ENCODE data around the gene ECEL1.
"Not testable (repeated sequence)": the region's sequence is repeated elsewhere in the genome, so short reads cannot be mapped to it uniquely, and the experiment has no call there.

The ECEL1 gene

GRCh38 chr2:232434563-232435374 is 52.9 kb downstream of the ECEL1 start:
- no peak overlapping the region for H3K4me3 ChIP-seq (ENCODE audit: low read depth, low read length)
- in situ Hi-C loops (cut with HindIII; ENCODE audit: low sequenced_read_pairs): no loop called here
- DNase-seq (ENCODE audit: low read depth, low spot score): no peak
- no peak for TF ChIP-seq CTCF (IDR thresholded peaks at IDR 0.05; ENCODE audit: low read depth, low read length)

GRCh38 chr2:232434091-232434490 is 53.5 kb downstream of the ECEL1 start:
- DNase-seq (ENCODE audit: low read depth, low spot score): no peak
- in situ Hi-C loops (cut with HindIII; ENCODE audit: low sequenced_read_pairs): no loop called here
- TF ChIP-seq CTCF (IDR thresholded peaks at IDR 0.05; ENCODE audit: low read depth, low read length): no peak
- H3K4me3 ChIP-seq (ENCODE audit: low read depth, low read length): no peak overlapping the region

- DNase-seq (ENCODE audit: low read depth, low spot score); in situ Hi-C loops (cut with HindIII; ENCODE audit: low sequenced_read_pairs): not testable (repeated sequence)
These were observed 54.0 kb downstream of the ECEL1 start for GRCh38 chr2:232433622-232434021.

GRCh38 chr2:232432598-232433184 is 54.9 kb downstream of the ECEL1 start:
- no peak for TF ChIP-seq CTCF (IDR thresholded peaks at IDR 0.05; ENCODE audit: low read depth, low read length)
- DNase-seq (ENCODE audit: low read depth, low spot score): no peak
- in situ Hi-C loops (cut with HindIII; ENCODE audit: low sequenced_read_pairs): no loop called here

More at GRCh38 chr2:232433622-232434021, 54.0 kb downstream of the ECEL1 start:
- H3K4me3 ChIP-seq (ENCODE audit: low read depth, low read length): not testable (repeated sequence)

GRCh38 chr2:232431705-232432590 is 55.7 kb downstream of the ECEL1 start:
- DNase-seq (ENCODE audit: low read depth, low spot score): no peak
- in situ Hi-C loops (cut with HindIII; ENCODE audit: low sequenced_read_pairs): no loop called here
- no peak overlapping the region for H3K4me3 ChIP-seq (ENCODE audit: low read depth, low read length)
- TF ChIP-seq CTCF (IDR thresholded peaks at IDR 0.05; ENCODE audit: low read depth, low read length): no peak

More at GRCh38 chr2:232432598-232433184, 54.9 kb downstream of the ECEL1 start:
- no peak overlapping the region for H3K4me3 ChIP-seq (ENCODE audit: low read depth, low read length)

Measured in astrocyte of the spinal cord (primary cell).